Measurements from ENCODE around the gene MED13L. TPM values are rescaled to one million over a fixed set of nuclear protein-coding genes. Genes with fewer than 3 reads are reported as not detected.

Gene MED13L
- total RNA-seq, 1 donor from 2014 or later, result 89.0 TPM

DNA sequence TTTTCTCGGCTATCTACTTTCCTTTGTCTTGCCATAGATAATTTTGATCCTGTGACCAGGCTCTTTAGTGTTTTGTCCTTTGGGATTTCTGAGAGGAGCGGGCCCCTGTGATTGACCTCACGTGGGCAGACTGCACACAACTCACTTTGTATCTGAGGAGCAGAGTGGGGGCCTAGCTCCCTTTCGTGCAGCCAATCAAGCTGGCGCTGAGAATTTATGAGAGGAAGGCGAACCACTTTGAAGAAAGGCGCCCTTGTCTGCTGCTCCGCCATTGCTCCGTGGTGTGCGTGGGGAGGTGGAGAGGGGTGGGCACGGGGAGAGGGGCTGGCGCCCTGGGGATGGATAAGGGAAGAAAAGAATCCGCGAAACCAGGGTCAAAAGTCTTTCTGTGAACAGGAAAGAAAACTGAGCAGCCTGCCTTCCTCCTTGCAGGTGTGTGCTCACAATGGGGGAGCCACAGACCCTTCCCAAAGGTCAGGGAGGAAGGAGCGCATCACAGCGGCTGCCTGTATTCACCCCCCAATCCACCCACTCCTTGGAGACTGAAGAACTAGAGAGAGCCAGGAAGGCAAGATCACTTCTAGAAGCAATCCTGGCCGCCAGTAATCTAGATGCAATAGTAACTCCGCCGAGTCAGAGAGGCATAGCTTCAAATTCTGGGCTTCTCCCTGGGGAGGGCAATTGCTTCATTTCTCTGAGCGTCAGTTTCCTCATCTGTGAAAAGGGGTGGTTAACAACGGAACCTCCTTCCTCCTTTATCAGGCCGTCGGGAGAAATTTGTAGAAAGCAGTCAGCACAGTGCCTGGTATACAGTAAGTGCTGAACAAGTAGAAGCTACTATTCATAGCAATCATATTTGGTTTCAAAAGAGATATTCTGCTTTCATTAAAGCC lies 24.9 kb upstream of the MED13L start:
- H3K27me3 Mint-ChIP-seq (ENCODE audit: low read depth), result peaks cover 3% of the 10 kb centered on the region
- H3K36me3 Mint-ChIP-seq (ENCODE audit: low read depth), result no peaks in the 10 kb centered on the region
- H3K4me3 Mint-ChIP-seq, result peak overlapping the region; percentile 54
- peak overlapping the region; percentile 89 for H3K27ac Mint-ChIP-seq (ENCODE audit: unreplicated experiment)
- TF ChIP-seq, protein P1, sequence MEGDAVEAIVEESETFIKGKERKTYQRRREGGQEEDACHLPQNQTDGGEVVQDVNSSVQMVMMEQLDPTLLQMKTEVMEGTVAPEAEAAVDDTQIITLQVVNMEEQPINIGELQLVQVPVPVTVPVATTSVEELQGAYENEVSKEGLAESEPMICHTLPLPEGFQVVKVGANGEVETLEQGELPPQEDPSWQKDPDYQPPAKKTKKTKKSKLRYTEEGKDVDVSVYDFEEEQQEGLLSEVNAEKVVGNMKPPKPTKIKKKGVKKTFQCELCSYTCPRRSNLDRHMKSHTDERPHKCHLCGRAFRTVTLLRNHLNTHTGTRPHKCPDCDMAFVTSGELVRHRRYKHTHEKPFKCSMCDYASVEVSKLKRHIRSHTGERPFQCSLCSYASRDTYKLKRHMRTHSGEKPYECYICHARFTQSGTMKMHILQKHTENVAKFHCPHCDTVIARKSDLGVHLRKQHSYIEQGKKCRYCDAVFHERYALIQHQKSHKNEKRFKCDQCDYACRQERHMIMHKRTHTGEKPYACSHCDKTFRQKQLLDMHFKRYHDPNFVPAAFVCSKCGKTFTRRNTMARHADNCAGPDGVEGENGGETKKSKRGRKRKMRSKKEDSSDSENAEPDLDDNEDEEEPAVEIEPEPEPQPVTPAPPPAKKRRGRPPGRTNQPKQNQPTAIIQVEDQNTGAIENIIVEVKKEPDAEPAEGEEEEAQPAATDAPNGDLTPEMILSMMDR (conservative IDR thresholded peaks at IDR 0.05), result no peak
- DNase-seq (ENCODE audit: low read depth, low spot score), result peak; percentile 48
- no peaks in the 10 kb centered on the region for H3K9me3 Mint-ChIP-seq
- H3K4me1 Mint-ChIP-seq, result peaks cover 56% of the 10 kb centered on the region

DNA sequence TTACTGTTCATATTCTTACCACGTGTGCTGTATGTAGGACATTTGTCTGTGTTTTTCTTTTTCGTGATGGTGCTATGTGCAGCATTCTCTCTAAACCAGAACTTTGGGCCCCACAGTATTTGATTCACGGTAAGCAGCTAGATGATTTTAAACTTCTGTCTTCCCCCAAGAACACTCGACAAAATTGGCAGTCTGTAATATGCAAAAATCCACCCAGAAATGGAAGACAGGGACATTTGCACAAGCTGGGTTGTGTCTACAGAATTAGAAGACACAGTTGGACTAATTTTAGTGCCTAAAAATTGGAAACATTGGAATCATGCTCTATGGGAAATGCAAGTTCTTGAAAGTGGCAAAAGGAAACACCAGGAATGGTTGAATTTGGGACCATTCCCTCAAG lies 24.1 kb upstream of the MED13L start:
- peak overlapping the region; percentile 54 for H3K4me3 Mint-ChIP-seq
- H3K27me3 Mint-ChIP-seq (ENCODE audit: low read depth), result peaks cover 3% of the 10 kb centered on the region
- TF ChIP-seq, protein P1 (conservative IDR thresholded peaks at IDR 0.05), result no peak
- H3K36me3 Mint-ChIP-seq (ENCODE audit: low read depth), result no peaks in the 10 kb centered on the region
- peak overlapping the region; percentile 89 for H3K27ac Mint-ChIP-seq (ENCODE audit: unreplicated experiment)
- H3K9me3 Mint-ChIP-seq, result no peaks in the 10 kb centered on the region
- H3K4me1 Mint-ChIP-seq, result peaks cover 56% of the 10 kb centered on the region
- no peak for DNase-seq (ENCODE audit: low read depth, low spot score)

- Mint-ChIP-seq H3K27ac (ENCODE audit: unreplicated experiment) (no peak overlapping the region), H3K4me3 (no peak overlapping the region), H3K27me3 (ENCODE audit: low read depth) (peaks cover 5% of the 10 kb centered on the region), H3K36me3 (ENCODE audit: low read depth) (peaks cover 4% of the 10 kb centered on the region), H3K4me1 (peaks cover 65% of the 10 kb centered on the region), H3K9me3 (peaks cover 4% of the 10 kb centered on the region)
- TF ChIP-seq, protein P1 (conservative IDR thresholded peaks at IDR 0.05), result no peak
- no peak for DNase-seq (ENCODE audit: low read depth, low spot score)
Measured at GRCh38 chr12:116299665-116300328, 22.3 kb upstream of the MED13L start.

GRCh38 chr12:116299064-116299463 lies 21.6 kb upstream of the MED13L start:
- no peak for DNase-seq (ENCODE audit: low read depth, low spot score)
- Mint-ChIP-seq H3K9me3 (peaks cover 4% of the 10 kb centered on the region), H3K27me3 (ENCODE audit: low read depth) (peaks cover 5% of the 10 kb centered on the region), H3K4me3 (no peak overlapping the region), H3K4me1 (peaks cover 72% of the 10 kb centered on the region), H3K27ac (ENCODE audit: unreplicated experiment) (no peak overlapping the region), H3K36me3 (ENCODE audit: low read depth) (peaks cover 4% of the 10 kb centered on the region)
- TF ChIP-seq, protein P1 (conservative IDR thresholded peaks at IDR 0.05), result no peak

- Mint-ChIP-seq H3K36me3 (ENCODE audit: low read depth) (peaks cover 4% of the 10 kb centered on the region), H3K27ac (ENCODE audit: unreplicated experiment) (no peak overlapping the region), H3K27me3 (ENCODE audit: low read depth) (peaks cover 5% of the 10 kb centered on the region), H3K4me3 (no peak overlapping the region), H3K9me3 (peaks cover 4% of the 10 kb centered on the region), H3K4me1 (peaks cover 72% of the 10 kb centered on the region)
- no peak for DNase-seq (ENCODE audit: low read depth, low spot score)
- TF ChIP-seq, protein P1 (conservative IDR thresholded peaks at IDR 0.05), result no peak
Measured at GRCh38 chr12:116298578-116298977, 21.1 kb upstream of the MED13L start.

All from neural crest cell (in vitro differentiated cells).